GM19328 (cell line): ENCODE data around the gene ARG2.

Source experiments
- ATAC-seq: cut with Tn5 transposase; IDR thresholded peaks from one replicate; pipeline ENCODE4 v1.9.1; 2021; ENCODE audit warnings: mild to moderate bottlenecking, moderate library complexity; ENCODE audit not compliant: unreplicated experiment

The ARG2 gene

GRCh38 chr14:67680121-67680602, 60.4 kb downstream of the ARG2 start:
- peak; percentile 72 for ATAC-seq

DNA sequence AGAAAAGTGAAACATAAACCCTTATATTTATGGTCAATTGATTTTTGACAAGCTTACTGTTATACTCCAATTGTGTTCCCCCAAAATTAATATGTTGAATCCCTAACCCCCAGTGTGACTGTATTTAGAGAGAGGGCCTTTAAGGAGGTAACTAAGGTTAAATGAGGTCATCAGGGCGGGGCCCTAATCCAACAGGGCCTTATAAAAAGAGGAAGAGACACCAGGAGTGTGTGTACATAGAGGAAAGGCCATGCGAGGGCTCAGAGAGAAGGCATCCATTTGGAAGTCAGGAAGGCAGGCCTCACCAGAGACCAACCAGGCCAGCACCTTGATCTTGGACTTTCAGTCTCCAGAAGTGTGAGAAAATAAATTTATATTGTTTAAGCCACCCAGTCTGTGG, 61.2 kb downstream of the ARG2 start:
- ATAC-seq, result no peak

DNA sequence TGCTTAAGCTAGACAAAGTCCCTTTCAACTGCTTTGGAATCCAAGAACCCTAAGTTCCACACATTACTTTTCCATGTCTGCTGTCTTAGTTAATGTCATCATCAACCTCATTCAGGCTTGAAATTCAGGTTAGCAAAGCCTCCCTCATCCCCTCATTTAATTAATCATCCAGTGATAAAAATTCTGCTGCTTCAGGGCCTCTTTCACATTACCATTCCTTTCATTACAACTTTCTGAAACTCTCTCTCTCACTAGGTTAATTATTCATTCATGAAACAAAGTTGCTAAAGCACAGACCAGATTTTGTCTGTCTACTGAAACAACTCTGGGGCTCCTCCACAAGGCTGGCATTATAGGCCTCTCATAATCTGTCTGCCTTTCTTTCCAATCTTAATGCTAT, 64.1 kb downstream of the ARG2 start:
- ATAC-seq, result no peak

GRCh38 chr14:67690011-67690410, 70.3 kb downstream of the ARG2 start:
- ATAC-seq, result no peak

- peak; percentile 84 for ATAC-seq
Observed at GRCh38 chr14:67694791-67695393, 75.2 kb downstream of the ARG2 start.

DNA sequence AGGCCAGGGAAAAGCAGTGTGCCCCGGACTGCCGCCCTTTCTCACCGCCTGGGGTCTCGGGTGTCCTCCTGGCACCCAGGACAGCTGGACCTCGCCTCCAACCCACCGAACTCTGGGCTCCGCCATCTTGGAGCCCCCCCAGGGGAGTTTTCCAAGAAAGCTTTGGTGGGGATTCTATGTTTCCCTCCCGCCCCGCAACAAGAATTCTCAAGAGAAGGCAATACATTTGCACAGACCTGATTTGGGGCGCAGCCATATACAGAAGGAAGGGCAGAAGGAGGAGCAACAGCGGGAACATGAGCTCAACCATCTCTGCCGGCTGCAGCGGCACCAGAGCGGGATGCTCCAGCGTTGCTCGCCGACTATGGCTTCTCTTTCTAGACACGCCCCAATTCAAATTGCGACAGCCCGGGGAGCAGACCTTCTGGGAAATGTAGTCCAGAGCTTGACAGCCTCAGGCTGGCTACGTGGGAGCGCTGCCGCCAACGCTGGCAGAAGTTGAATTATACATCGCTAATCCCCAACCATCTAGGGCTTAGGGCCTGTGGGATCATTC, 75.8 kb downstream of the ARG2 start, which contains the start of gene RDH11:
Gene RDH11, minus strand, starts transcription at position 371 of the 556 bp plus-strand sequence. Its CDS starts 61 bp downstream, at position 310.
- ATAC-seq, result peak; percentile 85

GRCh38 chr14:67697006-67697405, 77.3 kb downstream of the ARG2 start:
- ATAC-seq, result no peak

- ATAC-seq, result no peak
Observed at GRCh38 chr14:67698179-67698578, 78.5 kb downstream of the ARG2 start.
